Heart right ventricle (tissue), 16 donors: ENCODE results near the gene PHF24. TPM values are rescaled to one million over a fixed set of nuclear protein-coding genes. Genes with fewer than 3 reads are reported as not detected.
"Not testable (repeated sequence)": the region's sequence is repeated elsewhere in the genome, so short reads cannot be mapped to it uniquely, and the experiment has no call there.

Experiments used
- ATAC-seq, 8 donors: fragments of 200-7000 bp; cut with Tn5 transposase; one replicate each; pipeline ENCODE4 v1.9.1; 2020; ENCODE audit warnings: mild to moderate bottlenecking in 8 of 8, moderate library complexity in 8 of 8, moderate number of reproducible peaks in 1 of 8
- DNase-seq, 2 donors: peaks; one replicate each; pipeline ENCODE4 v3.0.0-alpha.2; 2020
- H3K27ac ChIP-seq, 10 donors: fragments of 200-600 bp; sonication (generic) in 2 of 10; one replicate each; pipeline versions ENCODE4 v1.5.0 to v1.8.0; 2020 to 2022; ENCODE audit warnings: mild to moderate bottlenecking in 3 of 10
- H3K27me3 ChIP-seq, 7 donors: fragments of 200-600 bp; one replicate each; pipeline ENCODE4 v1.8.0; 2021 to 2022; ENCODE audit warnings: mild to moderate bottlenecking in 2 of 7
- H3K36me3 ChIP-seq, 9 donors: fragments of 200-600 bp; sonication (generic) in 1 of 9; one replicate each; pipeline versions ENCODE4 v1.5.0 to v1.8.0; 2020 to 2022; ENCODE audit warnings: mild to moderate bottlenecking in 2 of 9
- H3K4me1 ChIP-seq, 9 donors: fragments of 200-600 bp; sonication (generic) in 1 of 9; one replicate each; pipeline versions ENCODE4 v1.5.0 to v1.8.0; 2020 to 2022; ENCODE audit warnings: mild to moderate bottlenecking in 4 of 9
- H3K4me3 ChIP-seq, 10 donors: fragments of 200-600 bp; sonication (generic) in 2 of 10; one replicate each; pipeline versions ENCODE4 v1.5.0 to v1.8.0; 2020 to 2022; ENCODE audit warnings: mild to moderate bottlenecking in 7 of 10, moderate library complexity in 2 of 10
- H3K9me3 ChIP-seq, 11 donors: fragments of 200-600 bp in 10 of 11; sonication (generic) in 2 of 11; one replicate each; pipeline versions ENCODE4 v1.5.0 to v1.8.0; 2013 to 2022; ENCODE audit warnings: mild to moderate bottlenecking in 2 of 11, control low read depth in 1 of 11, moderate library complexity in 1 of 11
- CTCF ChIP-seq, 9 donors: fragments of 200-600 bp; sonication (generic) in 2 of 9; IDR thresholded peaks; one replicate each; pipeline versions ENCODE4 v1.5.0 to v1.8.0; 2021 to 2022; ENCODE audit warnings: antibody characterized with exemption in 9 of 9, mild to moderate bottlenecking in 5 of 9, moderate library complexity in 1 of 9
- WGBS, 2 donors: extraction: QIAGEN DNeasy Blood & Tissue Kit; methylation state at CpG; one replicate each; pipeline ENCODE4 v1.1.7; 2013; ENCODE audit warnings: inconsistent platforms in 1 of 2; 5-methylcytosine and 5-hydroxymethylcytosine counted together
- intact Hi-C, 10 donors: fragments of 100-400 bp; cut with DNase I; formaldehyde crosslinking; loops; one replicate each; pipeline versions ENCODE4 v1.11.1 to v1.14.2; 2022
- polyA plus RNA-seq, 2 donors: library from polyadenylated mRNA; stranded (reverse); fragments of 200-250 nt; gene quantifications; one replicate each; pipeline ENCODE4 v1.2.3, GENCODE V29; 2013
- total RNA-seq, 10 donors: library from RNA; stranded (reverse); fragmentation: NEBNext Ultra II Directional in 3 of 10; extraction: Animal tissue kit (Norgen Biotek cat#: 25700) in 3 of 10; gene quantifications; one replicate each; pipeline versions ENCODE4 v1.2.1 to v1.2.4, GENCODE V29; 2021 to 2023
- donor health status: Arrhythmogenic right ventricular cardiomyopathy.
- donor health status: ischemic (EF 13 %, LVEDD 7.1; RV severe dilation, severe dysfunction).
- donor health status: healthy with polysubstance abuse.
- donor health status: DM: no; HTN: yes; CAD: no.
- donor health status: DM: no; HTN: no; CAD: no.
- donor health status: ischemic (EF 25% LVEDD 6.9; RV normal size, moderate dysfunction).
- donor health status: ischemic (EF 25% LVEDD 5.7; RV mildly dilated, moderate dysfunction).
- donor health status: healthy.
- donor health status: DM: yes; HTN: yes; CAD: no.
- donor health status: Ischemic cardiomyopathy.
- donor health status: ischemic (EF 35%, LVEDD 5.7; RV mildly dilated, moderate dysfunction).
- donor health status: nonischemic (EF 11% LVEDD 7.7; RV severe dilation, severe dysfunction).
- donor health status: DM: yes; HTN: yes; CAD: no.
- donor health status: PGD.
- donor health status: ischemic (EF 29% LVEDD 5.4; RV normal size, mild dysfunction).
- donor health status: nonischemic (EF 23%, LVEDD 6.1; RV moderate dilation, normal function).

The PHF24 gene
- total and polyA plus RNA-seq, 12 donors = 0.07 to 2.2 (median 0.30) TPM

- TF ChIP-seq CTCF (IDR thresholded peaks at IDR 0.05) = no peak
- peaks cover 0 to 46% (median 18%) of the 10 kb centered on the region in 9 donors for H3K36me3 ChIP-seq
- DNase-seq (no peak), ATAC-seq (no peak)
- intact Hi-C loops = loop anchor here in 1 of 10 donors (5.0 kb wide), 1 partner anchor 466 kb away; no protein-coding TSS in a partner anchor
- H3K4me1 ChIP-seq = peaks cover 0 to 21% (median 8%) of the 10 kb centered on the region in 9 donors
- no peaks in the 10 kb centered on the region for H3K27me3 ChIP-seq
- H3K4me3 ChIP-seq = no peak overlapping the region
- no peaks in the 10 kb centered on the region for H3K9me3 ChIP-seq
- 81 to 82% methylated on average over 2 of the region's 2 CpGs for WGBS, 2 donors
- no peak overlapping the region for H3K27ac ChIP-seq
Measured at GRCh38 chr9:35001285-35001677, 43.2 kb downstream of the PHF24 start.

GRCh38 chr9:35001803-35002502 lies 43.9 kb downstream of the PHF24 start:
- H3K4me3 ChIP-seq = no peak overlapping the region
- no peak for ATAC-seq
- H3K9me3 ChIP-seq = no peaks in the 10 kb centered on the region
- H3K27me3 ChIP-seq = no peaks in the 10 kb centered on the region
- no peak for DNase-seq
- intact Hi-C loops = loop anchor here in 1 of 10 donors (5.0 kb wide), 1 partner anchor 465 kb away; no protein-coding TSS in a partner anchor
- H3K27ac ChIP-seq = no peak overlapping the region
- peaks cover 0 to 39% (median 11%) of the 10 kb centered on the region in 9 donors for H3K36me3 ChIP-seq
- 97 to 98% methylated on average over 2 of the region's 2 CpGs for WGBS, 2 donors
- TF ChIP-seq CTCF (IDR thresholded peaks at IDR 0.05) = no peak
- H3K4me1 ChIP-seq = peaks cover 0 to 16% (median 6%) of the 10 kb centered on the region in 9 donors

GRCh38 chr9:35002623-35003022 lies 44.5 kb downstream of the PHF24 start:
- TF ChIP-seq CTCF (IDR thresholded peaks at IDR 0.05) = no peak
- ATAC-seq (no peak), DNase-seq (no peak)
- no peak overlapping the region for H3K4me3 ChIP-seq
- H3K27me3 ChIP-seq = no peaks in the 10 kb centered on the region
- H3K36me3 ChIP-seq = peaks cover 0 to 33% (median 4%) of the 10 kb centered on the region in 9 donors
- H3K9me3 ChIP-seq = no peaks in the 10 kb centered on the region
- peaks cover 0 to 11% (median 1%) of the 10 kb centered on the region in 9 donors for H3K4me1 ChIP-seq
- H3K27ac ChIP-seq = no peak overlapping the region
- intact Hi-C loops = loop anchor here in 1 of 10 donors (5.0 kb wide), 1 partner anchor 465 kb away; no protein-coding TSS in a partner anchor

GRCh38 chr9:35004299-35004698 lies 46.2 kb downstream of the PHF24 start:
- DNase-seq, H3K4me1 ChIP-seq, H3K9me3 ChIP-seq, H3K4me3 ChIP-seq, H3K27me3 ChIP-seq, ATAC-seq, H3K27ac ChIP-seq: not testable (repeated sequence)
- intact Hi-C loops = loop anchor here in 1 of 10 donors (5.0 kb wide), 1 partner anchor 463 kb away; no protein-coding TSS in a partner anchor
- 83 to 89% methylated on average over 14 of the region's 14 CpGs for WGBS, 2 donors
- H3K36me3 ChIP-seq = peaks cover 0 to 26% (median 2%) of the 10 kb centered on the region in 9 donors
